ENCODE results near the gene NBPF11. TPM values are rescaled to one million over a fixed set of nuclear protein-coding genes. Genes with fewer than 3 reads are reported as not detected.
A peak's percentile ranks its signal among the peaks of the same experiment; 100 is the strongest.
"Not testable (repeated sequence)": the region's sequence is repeated elsewhere in the genome, so short reads cannot be mapped to it uniquely, and the experiment has no call there.

Gene NBPF11
- polyA plus RNA-seq, 1 donor, result 19.3 TPM

DNA sequence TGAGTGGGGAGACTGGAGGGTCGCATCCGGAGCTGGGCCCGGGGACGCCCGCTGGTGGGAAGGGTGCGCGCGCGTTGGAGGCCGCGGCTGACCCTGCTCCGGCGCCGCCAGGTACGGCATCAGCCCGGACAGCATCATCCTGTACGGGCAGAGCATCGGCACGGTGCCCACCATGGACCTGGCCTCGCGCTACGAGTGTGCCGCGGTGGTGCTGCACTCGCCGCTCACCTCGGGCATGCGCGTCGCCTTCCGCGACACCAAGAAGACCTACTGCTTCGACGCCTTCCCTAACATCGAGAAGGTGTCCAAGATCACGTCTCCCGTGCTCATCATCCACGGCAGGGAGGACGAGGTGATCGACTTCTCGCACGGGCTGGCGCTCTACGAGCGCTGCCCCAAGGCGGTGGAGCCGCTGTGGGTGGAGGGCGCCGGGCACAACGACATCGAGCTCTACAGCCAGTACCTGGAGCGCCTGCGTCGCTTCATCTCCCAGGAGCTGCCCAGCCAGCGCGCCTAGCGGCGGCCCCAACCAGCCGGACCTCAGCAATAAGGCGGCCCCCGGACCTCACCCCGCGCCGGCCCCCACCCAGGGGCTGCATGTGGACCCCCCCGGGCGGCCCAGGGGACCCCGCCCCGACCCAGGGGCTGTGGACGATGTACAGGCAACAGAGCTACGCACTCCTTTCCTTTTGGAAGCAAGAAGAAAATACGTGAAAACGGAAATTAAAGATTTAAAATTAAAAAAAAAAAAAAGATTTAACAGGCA lies 2.8 kb downstream of the NBPF11 start:
- not testable (repeated sequence) for H3K27ac ChIP-seq (ENCODE audit: low read length); DNase-seq; H3K4me3 ChIP-seq (ENCODE audit: low read length); H3K9me3 ChIP-seq (ENCODE audit: control insufficient read depth, low read depth, low read length); H3K36me3 ChIP-seq (ENCODE audit: control insufficient read depth, insufficient read depth, low read length); H3K4me1 ChIP-seq (ENCODE audit: control insufficient read depth, insufficient read depth, low read length); H3K27me3 ChIP-seq (ENCODE audit: control insufficient read depth, insufficient read depth, low read length)
- WGBS (ENCODE audit: insufficient coverage, low lambda C conversion rate), result 100% methylated on average over 1 of the region's 72 CpGs

DNA sequence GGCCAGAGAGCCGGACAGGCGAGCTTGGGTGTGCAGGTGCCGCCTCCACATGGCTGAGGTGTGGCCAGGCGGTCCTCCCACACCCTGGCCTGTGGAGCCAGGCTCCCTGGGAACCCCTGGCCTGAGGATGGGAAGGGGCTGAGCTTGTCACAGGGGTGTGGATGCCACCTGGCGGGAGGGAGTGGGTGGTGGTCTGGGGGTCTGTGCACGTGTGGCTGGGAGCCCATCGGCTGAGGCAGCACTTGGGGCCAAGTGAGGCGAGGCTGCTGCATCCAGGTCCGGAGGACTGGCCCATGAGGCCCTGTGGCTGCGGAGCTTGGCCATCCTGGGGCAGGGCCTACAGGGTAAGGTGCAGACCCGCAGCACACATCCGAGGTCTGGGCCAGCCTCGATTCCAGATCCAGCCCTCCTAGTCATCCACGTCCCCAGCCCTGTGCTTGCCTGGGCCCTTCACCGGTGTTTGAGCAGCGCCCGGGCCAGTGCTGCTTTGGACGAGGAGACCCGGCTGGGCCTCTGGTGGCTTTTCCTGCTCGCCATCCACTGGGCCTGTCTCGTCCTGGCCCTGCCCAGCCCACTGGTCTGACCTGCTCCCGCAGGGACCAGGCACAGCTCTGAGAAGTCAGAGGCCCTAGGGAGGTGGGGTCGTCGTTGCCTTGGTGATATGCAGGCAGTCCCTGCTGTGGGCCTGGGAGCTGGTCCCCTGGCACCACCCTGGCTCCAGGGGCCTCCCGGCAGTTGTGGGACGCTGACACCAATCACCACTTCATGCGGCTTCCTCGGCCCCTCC lies 4.8 kb downstream of the NBPF11 start:
- WGBS (ENCODE audit: insufficient coverage, low lambda C conversion rate), result no CpG with 5 or more reads among the region's 28 CpGs
- not testable (repeated sequence) for H3K27me3 ChIP-seq (ENCODE audit: control insufficient read depth, insufficient read depth, low read length); H3K36me3 ChIP-seq (ENCODE audit: control insufficient read depth, insufficient read depth, low read length); H3K4me3 ChIP-seq (ENCODE audit: low read length); DNase-seq; H3K27ac ChIP-seq (ENCODE audit: low read length); H3K4me1 ChIP-seq (ENCODE audit: control insufficient read depth, insufficient read depth, low read length); H3K9me3 ChIP-seq (ENCODE audit: control insufficient read depth, low read depth, low read length)

DNA sequence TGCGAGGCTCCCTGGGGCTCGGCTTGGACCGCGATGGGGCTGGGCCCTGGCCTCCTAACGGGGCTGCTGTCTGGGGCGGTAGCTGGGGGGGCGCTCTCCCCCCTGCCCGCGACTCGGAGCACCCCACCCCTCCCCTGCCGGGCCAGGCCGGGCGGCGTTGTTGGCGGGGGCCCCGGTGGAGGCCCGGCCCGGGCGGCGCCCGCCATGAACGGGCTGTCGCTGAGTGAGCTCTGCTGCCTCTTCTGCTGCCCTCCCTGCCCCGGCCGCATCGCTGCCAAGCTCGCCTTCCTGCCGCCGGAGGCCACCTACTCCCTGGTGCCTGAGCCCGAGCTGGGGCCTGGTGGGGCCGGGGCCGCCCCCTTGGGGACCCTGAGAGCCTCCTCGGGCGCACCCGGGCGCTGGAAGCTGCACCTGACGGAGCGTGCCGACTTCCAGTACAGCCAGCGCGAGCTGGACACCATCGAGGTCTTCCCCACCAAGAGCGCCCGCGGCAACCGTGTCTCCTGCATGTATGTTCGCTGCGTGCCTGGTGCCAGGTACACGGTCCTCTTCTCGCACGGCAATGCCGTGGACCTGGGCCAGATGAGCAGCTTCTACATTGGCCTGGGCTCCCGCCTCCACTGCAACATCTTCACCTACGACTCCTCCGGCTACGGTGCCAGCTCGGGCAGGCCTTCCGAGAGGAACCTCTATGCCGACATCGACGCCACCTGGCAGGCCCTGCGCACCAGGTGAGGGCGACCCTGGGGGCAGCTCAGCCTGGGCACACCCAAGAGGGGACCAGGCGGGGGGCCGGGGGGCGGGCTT lies 5.7 kb downstream of the NBPF11 start:
- DNase-seq, result not testable (repeated sequence)

DNA sequence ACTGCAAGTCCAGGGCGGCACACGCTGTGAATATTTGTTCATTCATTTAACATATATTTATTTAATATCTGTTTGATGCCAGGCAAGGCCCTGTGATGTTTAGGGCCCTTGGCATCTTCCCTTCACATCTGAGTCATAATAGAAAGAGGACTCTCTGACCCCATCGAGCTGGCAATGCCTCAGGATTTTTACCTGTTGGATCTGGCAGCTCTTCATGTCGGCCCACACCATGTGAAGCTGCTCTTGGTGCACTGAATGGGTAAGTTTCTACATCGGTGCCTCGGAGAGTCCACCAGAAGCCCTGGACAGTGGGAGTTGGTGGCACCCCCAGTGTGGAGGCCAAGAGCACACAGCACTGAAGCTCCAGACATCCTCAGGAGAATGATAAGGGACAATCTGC lies 8.9 kb downstream of the NBPF11 start:
- H3K27me3 ChIP-seq (ENCODE audit: control insufficient read depth, insufficient read depth, low read length); H3K4me1 ChIP-seq (ENCODE audit: control insufficient read depth, insufficient read depth, low read length); H3K4me3 ChIP-seq (ENCODE audit: low read length); H3K9me3 ChIP-seq (ENCODE audit: control insufficient read depth, low read depth, low read length); H3K36me3 ChIP-seq (ENCODE audit: control insufficient read depth, insufficient read depth, low read length); DNase-seq; H3K27ac ChIP-seq (ENCODE audit: low read length): not testable (repeated sequence)
- WGBS (ENCODE audit: insufficient coverage, low lambda C conversion rate), result no CpG with 5 or more reads among the region's 6 CpGs

More for the DNA sequence above, 5.7 kb downstream of the NBPF11 start:
- H3K27ac ChIP-seq (ENCODE audit: low read length); H3K9me3 ChIP-seq (ENCODE audit: control insufficient read depth, low read depth, low read length); H3K4me3 ChIP-seq (ENCODE audit: low read length); H3K4me1 ChIP-seq (ENCODE audit: control insufficient read depth, insufficient read depth, low read length); H3K36me3 ChIP-seq (ENCODE audit: control insufficient read depth, insufficient read depth, low read length); H3K27me3 ChIP-seq (ENCODE audit: control insufficient read depth, insufficient read depth, low read length): not testable (repeated sequence)
- no CpG with 5 or more reads among the region's 66 CpGs for WGBS (ENCODE audit: insufficient coverage, low lambda C conversion rate)

DNA sequence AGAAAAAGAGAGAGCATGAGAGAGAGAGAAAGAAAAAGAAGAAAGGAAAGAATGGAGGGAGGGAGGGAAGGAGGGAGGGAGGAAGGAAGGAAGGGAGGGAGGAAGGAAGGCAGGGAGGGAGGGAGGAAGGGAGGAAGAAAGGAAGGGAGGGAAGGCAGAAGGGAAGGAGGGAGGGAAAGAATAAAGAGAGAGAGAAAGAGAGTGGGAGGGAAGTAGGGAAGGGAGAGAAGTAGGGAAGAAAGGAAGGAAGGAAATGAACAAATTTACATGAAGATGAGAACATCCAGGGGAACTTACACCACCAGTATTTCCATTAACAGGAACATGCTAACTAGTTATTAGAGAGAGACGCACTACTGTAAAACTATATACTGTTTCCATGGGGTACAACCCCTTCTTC lies 10.1 kb downstream of the NBPF11 start:
- not testable (repeated sequence) for H3K36me3 ChIP-seq (ENCODE audit: control insufficient read depth, insufficient read depth, low read length); H3K27ac ChIP-seq (ENCODE audit: low read length); H3K27me3 ChIP-seq (ENCODE audit: control insufficient read depth, insufficient read depth, low read length); H3K4me3 ChIP-seq (ENCODE audit: low read length); DNase-seq; H3K9me3 ChIP-seq (ENCODE audit: control insufficient read depth, low read depth, low read length); H3K4me1 ChIP-seq (ENCODE audit: control insufficient read depth, insufficient read depth, low read length)
- no CpG with 5 or more reads among the region's 1 CpG for WGBS (ENCODE audit: insufficient coverage, low lambda C conversion rate)

DNA sequence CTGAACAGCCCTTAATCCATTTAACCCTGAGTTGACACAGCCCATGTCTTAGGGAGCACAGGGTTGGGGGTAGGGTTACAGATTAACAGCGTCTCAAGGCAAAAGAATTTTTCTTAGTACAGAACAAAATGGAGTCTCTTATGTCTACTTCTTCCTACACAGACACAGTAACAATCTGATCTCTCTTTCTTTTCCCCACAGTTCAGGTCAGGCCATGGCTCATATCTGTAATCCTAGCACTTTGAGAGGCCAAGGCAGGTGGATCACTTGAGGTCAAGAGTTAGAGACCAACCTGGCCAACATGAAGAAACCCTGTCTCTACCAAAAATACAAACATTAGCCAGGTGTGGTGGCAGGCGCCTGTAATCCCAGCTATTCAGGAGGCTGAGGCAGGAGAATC lies 13.5 kb downstream of the NBPF11 start:
- H3K27me3 ChIP-seq (ENCODE audit: control insufficient read depth, insufficient read depth, low read length); H3K4me1 ChIP-seq (ENCODE audit: control insufficient read depth, insufficient read depth, low read length); H3K27ac ChIP-seq (ENCODE audit: low read length); H3K36me3 ChIP-seq (ENCODE audit: control insufficient read depth, insufficient read depth, low read length); H3K4me3 ChIP-seq (ENCODE audit: low read length); DNase-seq; H3K9me3 ChIP-seq (ENCODE audit: control insufficient read depth, low read depth, low read length): not testable (repeated sequence)
- WGBS (ENCODE audit: insufficient coverage, low lambda C conversion rate), result no CpG with 5 or more reads among the region's 2 CpGs

DNA sequence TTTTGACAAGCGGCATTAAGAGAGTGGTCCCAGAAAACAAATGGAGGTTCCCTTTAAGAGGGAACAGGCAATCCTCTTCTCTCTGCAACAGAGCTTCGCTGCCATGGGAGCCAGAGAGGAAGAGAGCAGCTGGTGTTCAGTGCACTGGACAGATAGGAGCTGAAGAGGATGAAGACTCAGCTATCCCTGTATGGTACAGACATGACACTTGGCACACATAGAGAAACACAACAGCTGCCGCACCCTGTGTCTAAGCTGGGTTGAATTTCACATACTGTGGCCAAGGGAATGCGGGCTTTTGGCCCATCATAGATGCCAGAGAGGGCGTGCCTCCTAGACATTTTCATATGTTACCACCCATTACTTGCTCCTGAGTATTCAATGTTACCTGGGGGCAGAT lies 29.7 kb downstream of the NBPF11 start:
- H3K27me3 ChIP-seq (ENCODE audit: control insufficient read depth, insufficient read depth, low read length); H3K27ac ChIP-seq (ENCODE audit: low read length); H3K4me3 ChIP-seq (ENCODE audit: low read length); H3K36me3 ChIP-seq (ENCODE audit: control insufficient read depth, insufficient read depth, low read length); H3K4me1 ChIP-seq (ENCODE audit: control insufficient read depth, insufficient read depth, low read length); DNase-seq; H3K9me3 ChIP-seq (ENCODE audit: control insufficient read depth, low read depth, low read length): not testable (repeated sequence)
- WGBS (ENCODE audit: insufficient coverage, low lambda C conversion rate), result no CpG with 5 or more reads among the region's 5 CpGs

DNA sequence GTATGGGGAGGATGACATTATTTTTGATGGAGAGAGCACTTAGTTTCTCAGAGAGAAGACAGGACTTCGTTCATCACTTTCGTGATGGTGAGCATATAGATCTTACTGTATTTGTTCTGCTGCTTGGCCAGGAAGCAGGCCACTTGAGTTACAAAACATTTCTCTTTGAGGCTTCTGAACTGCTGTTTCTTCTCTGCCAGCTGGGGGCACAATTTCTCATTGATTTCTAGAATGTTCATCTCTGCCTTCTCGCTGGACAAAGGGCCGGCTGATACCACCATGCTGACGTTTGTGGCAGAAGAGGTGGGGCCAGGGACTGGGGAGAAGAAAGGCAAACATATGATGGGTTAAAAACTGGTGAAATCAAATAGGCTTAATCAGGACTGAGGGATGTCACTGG lies 31.7 kb downstream of the NBPF11 start:
- H3K27ac ChIP-seq (ENCODE audit: low read length); H3K4me3 ChIP-seq (ENCODE audit: low read length); H3K9me3 ChIP-seq (ENCODE audit: control insufficient read depth, low read depth, low read length); H3K4me1 ChIP-seq (ENCODE audit: control insufficient read depth, insufficient read depth, low read length); H3K36me3 ChIP-seq (ENCODE audit: control insufficient read depth, insufficient read depth, low read length); H3K27me3 ChIP-seq (ENCODE audit: control insufficient read depth, insufficient read depth, low read length): not testable (repeated sequence)
- no CpG with 5 or more reads among the region's 5 CpGs for WGBS (ENCODE audit: insufficient coverage, low lambda C conversion rate)
- DNase-seq, result peak in 1 of 2 donors; percentile 1

DNA sequence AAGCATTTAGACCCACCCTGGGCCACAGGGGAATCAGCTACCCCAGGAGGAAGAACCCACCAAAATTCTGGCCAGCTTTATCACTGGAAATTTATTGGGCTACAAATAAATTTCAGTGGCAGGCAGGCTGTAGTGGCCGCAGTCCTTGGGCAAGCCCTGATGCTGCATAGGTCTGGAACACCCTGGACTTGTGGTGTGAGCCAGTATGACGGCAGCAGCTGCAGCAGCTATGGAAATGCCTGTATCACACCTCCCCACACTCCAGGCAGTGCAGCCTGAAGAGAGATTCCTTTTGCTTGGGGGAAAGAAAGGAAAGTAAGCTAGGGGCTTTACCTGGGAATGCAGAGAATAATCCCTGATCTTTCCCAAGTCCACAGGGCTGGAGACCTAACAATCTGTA lies 56.3 kb downstream of the NBPF11 start:
- not testable (repeated sequence) for DNase-seq; H3K9me3 ChIP-seq (ENCODE audit: control insufficient read depth, low read depth, low read length); H3K4me1 ChIP-seq (ENCODE audit: control insufficient read depth, insufficient read depth, low read length); H3K27me3 ChIP-seq (ENCODE audit: control insufficient read depth, insufficient read depth, low read length); H3K4me3 ChIP-seq (ENCODE audit: low read length); H3K36me3 ChIP-seq (ENCODE audit: control insufficient read depth, insufficient read depth, low read length); H3K27ac ChIP-seq (ENCODE audit: low read length)
- no CpG with 5 or more reads among the region's 2 CpGs for WGBS (ENCODE audit: insufficient coverage, low lambda C conversion rate)

DNA sequence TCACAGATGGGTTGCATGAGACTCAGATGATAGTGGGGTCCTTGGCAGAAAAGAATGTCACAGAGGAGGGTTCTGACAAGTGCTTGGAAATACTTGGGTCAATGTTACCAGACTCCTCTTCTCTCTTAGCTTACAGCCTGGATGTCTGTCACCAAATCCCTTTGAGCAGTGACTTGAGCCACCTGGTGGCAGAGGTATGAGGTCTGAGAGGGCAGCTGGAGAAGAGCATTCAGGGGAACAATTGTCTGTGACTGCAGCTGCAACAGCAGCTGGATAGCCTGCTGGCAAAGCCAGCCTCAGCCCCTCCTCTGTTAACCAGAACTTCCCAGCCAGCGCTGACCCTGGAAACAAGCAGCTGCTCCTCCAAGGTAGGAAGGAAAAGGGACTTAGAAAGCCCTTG lies 65.9 kb downstream of the NBPF11 start:
- H3K36me3 ChIP-seq (ENCODE audit: control insufficient read depth, insufficient read depth, low read length); H3K27me3 ChIP-seq (ENCODE audit: control insufficient read depth, insufficient read depth, low read length); H3K4me1 ChIP-seq (ENCODE audit: control insufficient read depth, insufficient read depth, low read length): not testable (repeated sequence)

More for the DNA sequence above, 65.9 kb downstream of the NBPF11 start:
- H3K4me3 ChIP-seq (ENCODE audit: low read length); H3K9me3 ChIP-seq (ENCODE audit: control insufficient read depth, low read depth, low read length); DNase-seq; H3K27ac ChIP-seq (ENCODE audit: low read length): not testable (repeated sequence)
- WGBS (ENCODE audit: insufficient coverage, low lambda C conversion rate), result no CpG with 5 or more reads among the region's 1 CpG

All from large intestine (tissue), 3 donors.